ENCODE results near the gene MED20.

GRCh38 chr6:41937472-41937860 is 16.5 kb upstream of the MED20 start:
- no peak for TF ChIP-seq POLR2A (IDR thresholded peaks at IDR 0.05; ENCODE audit: low read depth)
- no peak for TF ChIP-seq POLR2AphosphoS5 (IDR thresholded peaks at IDR 0.05)

All from esophagus muscularis mucosa (tissue), 2 donors.